ENCODE results near the gene CPLANE2.
A peak's percentile ranks its signal among the peaks of the same experiment; 100 is the strongest.

The CPLANE2 gene

GRCh38 chr1:16243215-16243610 lies 6.2 kb upstream of the CPLANE2 start:
- no peak for DNase-seq (ENCODE audit: low read depth)
- TF ChIP-seq MYC (IDR thresholded peaks at IDR 0.05; ENCODE audit: low read depth, low read length) (no peak), CTCF (IDR thresholded peaks at IDR 0.05; ENCODE audit: low read depth, low read length) (no peak), POLR2A (IDR thresholded peaks at IDR 0.05; ENCODE audit: extremely low read depth, insufficient read length) (no peak), MAX (IDR thresholded peaks at IDR 0.05; ENCODE audit: low read depth, low read length) (no peak)
- no peak overlapping the region for H3K4me3 ChIP-seq (ENCODE audit: low read depth, low read length)

- DNase-seq (ENCODE audit: low read depth) = no peak
- TF ChIP-seq MAX (IDR thresholded peaks at IDR 0.05; ENCODE audit: low read depth, low read length) (no peak), CTCF (IDR thresholded peaks at IDR 0.05; ENCODE audit: low read depth, low read length) (no peak), MYC (IDR thresholded peaks at IDR 0.05; ENCODE audit: low read depth, low read length) (no peak), POLR2A (IDR thresholded peaks at IDR 0.05; ENCODE audit: extremely low read depth, insufficient read length) (no peak)
- H3K4me3 ChIP-seq (ENCODE audit: low read depth, low read length) = no peak overlapping the region
Measured at GRCh38 chr1:16242556-16243214, 5.7 kb upstream of the CPLANE2 start.

- no peak for DNase-seq (ENCODE audit: low read depth)
- no peak for TF ChIP-seq MYC (IDR thresholded peaks at IDR 0.05; ENCODE audit: low read depth, low read length)
- no peak for TF ChIP-seq CTCF (IDR thresholded peaks at IDR 0.05; ENCODE audit: low read depth, low read length)
- TF ChIP-seq POLR2A (IDR thresholded peaks at IDR 0.05; ENCODE audit: extremely low read depth, insufficient read length) = no peak
- no peak for TF ChIP-seq MAX (IDR thresholded peaks at IDR 0.05; ENCODE audit: low read depth, low read length)
Measured at GRCh38 chr1:16241221-16241708, 4.3 kb upstream of the CPLANE2 start.

GRCh38 chr1:16239972-16240491 lies 3.0 kb upstream of the CPLANE2 start:
- H3K4me3 ChIP-seq (ENCODE audit: low read depth, low read length) = no peak overlapping the region
- DNase-seq (ENCODE audit: low read depth) = no peak
- no peak for TF ChIP-seq MYC (IDR thresholded peaks at IDR 0.05; ENCODE audit: low read depth, low read length)
- no peak for TF ChIP-seq POLR2A (IDR thresholded peaks at IDR 0.05; ENCODE audit: extremely low read depth, insufficient read length)
- TF ChIP-seq MAX (IDR thresholded peaks at IDR 0.05; ENCODE audit: low read depth, low read length) = no peak
- no peak for TF ChIP-seq CTCF (IDR thresholded peaks at IDR 0.05; ENCODE audit: low read depth, low read length)

More at GRCh38 chr1:16241221-16241708, 4.3 kb upstream of the CPLANE2 start:
- H3K4me3 ChIP-seq (ENCODE audit: low read depth, low read length) = no peak overlapping the region

GRCh38 chr1:16237343-16237830 lies 404 bp upstream of the CPLANE2 start:
- TF ChIP-seq MAX (IDR thresholded peaks at IDR 0.05; ENCODE audit: low read depth, low read length) (no peak), MYC (IDR thresholded peaks at IDR 0.05; ENCODE audit: low read depth, low read length) (no peak), POLR2A (IDR thresholded peaks at IDR 0.05; ENCODE audit: extremely low read depth, insufficient read length) (no peak), CTCF (IDR thresholded peaks at IDR 0.05; ENCODE audit: low read depth, low read length) (no peak)
- no peak for DNase-seq (ENCODE audit: low read depth)
- peak overlapping the region; percentile 63 for H3K4me3 ChIP-seq (ENCODE audit: low read depth, low read length)
